COR-L47 (cell line): ENCODE data around the gene CMTM2.
"Not testable (repeated sequence)": the region's sequence is repeated elsewhere in the genome, so short reads cannot be mapped to it uniquely, and the experiment has no call there.

Experiments
- DNase-seq: peaks from one replicate; lab custom pipeline; 2025; lab: John Stamatoyannopoulos, UW

The CMTM2 gene

GRCh38 chr16:66553223-66553622 is 26.0 kb upstream of the CMTM2 start:
- no peak for DNase-seq

GRCh38 chr16:66554021-66554420 is 25.2 kb upstream of the CMTM2 start:
- no peak for DNase-seq

- DNase-seq, result no peak
Measured at GRCh38 chr16:66554495-66554894, 24.8 kb upstream of the CMTM2 start.

- no peak for DNase-seq
Measured at GRCh38 chr16:66560107-66560506, 19.2 kb upstream of the CMTM2 start.

GRCh38 chr16:66561381-66562080 is 17.7 kb upstream of the CMTM2 start:
- DNase-seq, result no peak

- DNase-seq, result no peak
Measured at GRCh38 chr16:66562409-66562808, 16.9 kb upstream of the CMTM2 start.

- no peak for DNase-seq
Measured at GRCh38 chr16:66562986-66563385, 16.3 kb upstream of the CMTM2 start.

GRCh38 chr16:66563574-66564334 is 15.5 kb upstream of the CMTM2 start:
- no peak for DNase-seq

- DNase-seq, result no peak
Measured at GRCh38 chr16:66566051-66566901, 13.0 kb upstream of the CMTM2 start, which contains the start of gene CMTM1. TSS of gene CMTM1 (plus strand) at chr16:66566439. CDS start at chr16:66566514, 75 bp downstream.

- DNase-seq, result not testable (repeated sequence)
Measured at GRCh38 chr16:66567270-66567669, 12.0 kb upstream of the CMTM2 start.

GRCh38 chr16:66568355-66568754 is 10.9 kb upstream of the CMTM2 start:
- no peak for DNase-seq

GRCh38 chr16:66569131-66569530 is 10.1 kb upstream of the CMTM2 start:
- DNase-seq, result no peak

GRCh38 chr16:66569827-66570405 is 9.3 kb upstream of the CMTM2 start:
- DNase-seq, result no peak

GRCh38 chr16:66572356-66572755 is 6.9 kb upstream of the CMTM2 start:
- DNase-seq, result no peak

GRCh38 chr16:66574081-66574480 is 5.2 kb upstream of the CMTM2 start:
- DNase-seq, result no peak

- DNase-seq, result no peak
Measured at GRCh38 chr16:66574531-66574930, 4.7 kb upstream of the CMTM2 start.

- DNase-seq, result no peak
Measured at GRCh38 chr16:66575060-66575459, 4.2 kb upstream of the CMTM2 start.

GRCh38 chr16:66576296-66576695 is 3.0 kb upstream of the CMTM2 start:
- DNase-seq, result no peak

GRCh38 chr16:66580605-66581209 is 1.4 kb downstream of the CMTM2 start:
- DNase-seq, result no peak

- no peak for DNase-seq
Measured at GRCh38 chr16:66581246-66581952, 2.1 kb downstream of the CMTM2 start.
